ENCODE results near the gene SLC47A1.

The SLC47A1 gene

GRCh38 chr17:19533036-19533717 lies 477 bp upstream of the SLC47A1 start:
- H3K27ac ChIP-seq, result no peak overlapping the region
- TF ChIP-seq CTCF (conservative IDR thresholded peaks at IDR 0.05), result no peak

- no peak overlapping the region for H3K27ac ChIP-seq
- no peak for TF ChIP-seq CTCF (conservative IDR thresholded peaks at IDR 0.05)
Measured at GRCh38 chr17:19534562-19535149, 1.0 kb downstream of the SLC47A1 start.

- no peak for TF ChIP-seq CTCF (conservative IDR thresholded peaks at IDR 0.05)
- H3K27ac ChIP-seq, result no peak overlapping the region
Measured at GRCh38 chr17:19537111-19537510, 3.5 kb downstream of the SLC47A1 start.

- no peak overlapping the region for H3K27ac ChIP-seq
Measured at GRCh38 chr17:19538095-19539039, 4.7 kb downstream of the SLC47A1 start.

GRCh38 chr17:19539040-19539399 lies 5.4 kb downstream of the SLC47A1 start:
- TF ChIP-seq CTCF (conservative IDR thresholded peaks at IDR 0.05), result no peak
- H3K27ac ChIP-seq, result no peak overlapping the region

More at GRCh38 chr17:19538095-19539039, 4.7 kb downstream of the SLC47A1 start:
- no peak for TF ChIP-seq CTCF (conservative IDR thresholded peaks at IDR 0.05)

- TF ChIP-seq CTCF (conservative IDR thresholded peaks at IDR 0.05), result no peak
- H3K27ac ChIP-seq, result no peak overlapping the region
Measured at GRCh38 chr17:19539841-19540311, 6.2 kb downstream of the SLC47A1 start.
